H9 (cell line): ENCODE results near the gene CTU1. TPM values are rescaled to one million over a fixed set of nuclear protein-coding genes. Genes with fewer than 3 reads are reported as not detected.
A peak's percentile ranks its signal among the peaks of the same experiment; 100 is the strongest.

Source experiments
- DNase-seq: peaks from one replicate; pipeline ENCODE4 v3.0.0-alpha.2; 2017
- H2AFZ ChIP-seq: one replicate; pipeline ENCODE4 v1.6.1; 2013; ENCODE audit warnings: mild to moderate bottlenecking, low read length, control low read depth, moderate library complexity
- H2AK5ac ChIP-seq: 2 replicates; pipeline ENCODE4 v1.6.1; 2013; ENCODE audit warnings: low read length, control low read depth, mixed read lengths; ENCODE audit not compliant: insufficient read length
- H2BK120ac ChIP-seq: one replicate; pipeline ENCODE4 v1.6.1; 2013; ENCODE audit warnings: low read depth, mild to moderate bottlenecking, low read length, control low read depth, inconsistent platforms; ENCODE audit not compliant: poor library complexity, severe bottlenecking
- H2BK12ac ChIP-seq: 2 replicates; pipeline ENCODE4 v1.6.1; 2013; ENCODE audit warnings: low read length, control low read depth, mixed read lengths, low read depth; ENCODE audit not compliant: insufficient read length
- H2BK15ac ChIP-seq: 2 replicates; pipeline ENCODE4 v1.6.1; 2013; ENCODE audit warnings: low read depth, low read length, control low read depth
- H2BK20ac ChIP-seq: one replicate; pipeline ENCODE4 v1.6.1; 2013; ENCODE audit warnings: low read depth, mild to moderate bottlenecking, low read length, control low read depth, inconsistent platforms; ENCODE audit not compliant: poor library complexity, severe bottlenecking
- H2BK5ac ChIP-seq: 2 replicates; pipeline ENCODE4 v1.6.1; 2013; ENCODE audit warnings: low read length, control low read depth, mixed read lengths; ENCODE audit not compliant: insufficient read length
- H3K14ac ChIP-seq: 2 replicates; pipeline ENCODE4 v1.6.1; 2013; ENCODE audit warnings: low read length, control low read depth; ENCODE audit not compliant: insufficient read depth
- H3K18ac ChIP-seq: 2 replicates; pipeline ENCODE4 v1.6.1; 2013; ENCODE audit warnings: low read depth, mild to moderate bottlenecking, mixed read lengths, low read length, control low read depth; ENCODE audit not compliant: insufficient read length
- H3K23ac ChIP-seq: 2 replicates; pipeline ENCODE4 v1.6.1; 2013; ENCODE audit warnings: low read length, control low read depth, mixed read lengths, low read depth; ENCODE audit not compliant: insufficient read length
- H3K23me2 ChIP-seq: 2 replicates; pipeline ENCODE4 v1.6.1; 2013; ENCODE audit warnings: low read depth, mild to moderate bottlenecking, mixed read lengths, low read length, control low read depth; ENCODE audit not compliant: insufficient read length, poor library complexity, severe bottlenecking
- H3K27ac ChIP-seq: 2 replicates; pipeline ENCODE4 v1.5.1; 2013; ENCODE audit warnings: low read length, control low read depth, mixed read lengths, low read depth; ENCODE audit not compliant: insufficient read length
- H3K27me3 ChIP-seq: 2 replicates; pipeline ENCODE4 v1.6.1; 2013; ENCODE audit warnings: low read length, control low read depth, inconsistent platforms; ENCODE audit not compliant: insufficient read depth
- H3K4ac ChIP-seq: 2 replicates; pipeline ENCODE4 v1.6.1; 2013; ENCODE audit warnings: low read depth, mild to moderate bottlenecking, control low read depth, inconsistent platforms, low read length, moderate library complexity
- H3K4me1 ChIP-seq: 2 replicates; pipeline ENCODE4 v1.6.1; 2013; ENCODE audit warnings: low read length, control low read depth, inconsistent platforms; ENCODE audit not compliant: insufficient read depth
- H3K4me2 ChIP-seq: 2 replicates; pipeline ENCODE4 v1.6.1; 2013; ENCODE audit warnings: low read length, control low read depth, mixed read lengths; ENCODE audit not compliant: insufficient read length, insufficient read depth
- H3K56ac ChIP-seq: 2 replicates; pipeline ENCODE4 v1.6.1; 2013; ENCODE audit warnings: low read depth, mild to moderate bottlenecking, mixed read lengths, low read length, control low read depth; ENCODE audit not compliant: insufficient read length
- H3K79me1 ChIP-seq: 2 replicates; pipeline ENCODE4 v1.6.1; 2013; ENCODE audit warnings: low read depth, mild to moderate bottlenecking, moderate library complexity, low read length, control low read depth, inconsistent platforms; ENCODE audit not compliant: insufficient read depth, poor library complexity, severe bottlenecking
- H3K79me2 ChIP-seq: 2 replicates; pipeline ENCODE4 v1.6.1; 2013; ENCODE audit warnings: low read length, control low read depth, inconsistent platforms; ENCODE audit not compliant: insufficient read depth
- H3K9ac ChIP-seq: 2 replicates; pipeline ENCODE4 v1.6.1; 2013; ENCODE audit warnings: low read length, control low read depth, mixed read lengths; ENCODE audit not compliant: insufficient read length; ENCODE audit errors: extremely low read depth
- H3K9me3 ChIP-seq: one replicate; pipeline ENCODE4 v1.6.1; 2013; ENCODE audit warnings: low read depth, low read length, inconsistent platforms; ENCODE audit not compliant: control insufficient read depth
- H3T11ph ChIP-seq: one replicate; pipeline ENCODE4 v1.6.1; 2013; ENCODE audit warnings: mild to moderate bottlenecking, low read length, control low read depth, inconsistent platforms
- H4K20me1 ChIP-seq: one replicate; pipeline ENCODE4 v1.6.1; 2013; ENCODE audit not compliant: control insufficient read depth, insufficient read length, insufficient read depth
- H4K5ac ChIP-seq: 2 replicates; pipeline ENCODE4 v1.6.1; 2013; ENCODE audit warnings: low read depth, mild to moderate bottlenecking, mixed read lengths, low read length, control low read depth; ENCODE audit not compliant: insufficient read length
- H4K8ac ChIP-seq: replicated peaks from 2 replicates; pipeline ENCODE4 v1.6.1; 2013; ENCODE audit warnings: low read length, control low read depth, mixed read lengths, low read depth; ENCODE audit not compliant: insufficient read length
- H4K91ac ChIP-seq: 2 replicates; pipeline ENCODE4 v1.6.1; 2013; ENCODE audit warnings: low read depth, mild to moderate bottlenecking, moderate library complexity, mixed read lengths, low read length, control low read depth; ENCODE audit not compliant: insufficient read length
- H3K27ac Mint-ChIP-seq, 3 experiments: 2 replicates in 2 of 3; 3 replicates in 1 of 3; pipeline ENCODE4 v1.8.0; 2020 to 2021; ENCODE audit warnings: mixed read lengths in 3 of 3, mild to moderate bottlenecking in 1 of 3, moderate library complexity in 1 of 3
- H3K27me3 Mint-ChIP-seq: 2 replicates; pipeline ENCODE4 v1.8.0; 2021; ENCODE audit warnings: low read depth, mild to moderate bottlenecking, moderate library complexity, mixed read lengths
- H3K36me3 Mint-ChIP-seq, 3 experiments: 2 replicates in 2 of 3; 3 replicates in 1 of 3; pipeline ENCODE4 v1.8.0; 2020 to 2021; ENCODE audit warnings: low read depth in 3 of 3, mixed read lengths in 3 of 3; ENCODE audit not compliant: insufficient read depth in 1 of 3
- H3K4me1 Mint-ChIP-seq, 2 experiments: 2 replicates each; pipeline ENCODE4 v1.8.0; 2020; ENCODE audit warnings: mixed read lengths in 2 of 2
- H3K4me3 Mint-ChIP-seq, 2 experiments: 2 replicates in 1 of 2; 3 replicates in 1 of 2; pipeline ENCODE4 v1.8.0; 2020 to 2021; ENCODE audit warnings: mild to moderate bottlenecking in 2 of 2, mixed read lengths in 2 of 2, moderate library complexity in 1 of 2
- H3K9me3 Mint-ChIP-seq, 2 experiments: 2 replicates in 1 of 2; 3 replicates in 1 of 2; pipeline ENCODE4 v1.8.0; 2020; ENCODE audit warnings: mild to moderate bottlenecking in 2 of 2, mixed read lengths in 2 of 2, moderate library complexity in 1 of 2
- CTCF ChIP-seq: fragments of 200-600 bp; sonication (generic); conservative IDR thresholded peaks from 3 replicates; pipeline ENCODE4 v1.8.0; 2021; ENCODE audit warnings: antibody characterized with exemption, mild to moderate bottlenecking
- WGBS: extraction: QIAGEN DNeasy Blood & Tissue Kit; methylation state at CpG from one replicate; pipeline ENCODE4 v1.1.7; 2013; ENCODE audit warnings: missing lambda C conversion rate, low lambda C conversion rate, mixed read lengths; ENCODE audit not compliant: insufficient read length; ENCODE audit errors: extremely low coverage; 5-methylcytosine and 5-hydroxymethylcytosine counted together
- total RNA-seq: library from RNA; stranded (reverse); gene quantifications from 2 replicates; pipeline ENCODE4 v1.2.1, GENCODE V29; 2021

Gene CTU1
- total RNA-seq, 1 experiment from 2014 or later, result 8.8 TPM

GRCh38 chr19:51107406-51108065 lies 673 bp downstream of the CTU1 start:
- no peaks in the 10 kb centered on the region; a peak in 1 of 5 replicates for H3K9me3 Mint-ChIP-seq
- no peaks in the 10 kb centered on the region for H3K9me3 ChIP-seq
- H2BK120ac ChIP-seq, result no peak overlapping the region
- no peak overlapping the region for H3K56ac ChIP-seq
- H2AFZ ChIP-seq, result no peak overlapping the region
- no peak overlapping the region for H2BK12ac ChIP-seq
- H4K5ac ChIP-seq, result no peak overlapping the region
- no peaks in the 10 kb centered on the region for H4K20me1 ChIP-seq
- no peak overlapping the region for H4K8ac ChIP-seq
- no peak overlapping the region for H3K23ac ChIP-seq
- H3T11ph ChIP-seq, result no peak overlapping the region
- peak overlapping the region in 1 of 3 experiments; percentile 96; a peak in 2 of 7 replicates for H3K27ac Mint-ChIP-seq
- WGBS, result no CpG with 5 or more reads among the region's 18 CpGs
- H3K27ac ChIP-seq, result no peak overlapping the region
- no peak overlapping the region for H2BK20ac ChIP-seq
- H3K9ac ChIP-seq, result no peak overlapping the region
- no peaks in the 10 kb centered on the region for H3K27me3 ChIP-seq
- H3K4ac ChIP-seq, result no peak overlapping the region
- no peak overlapping the region for H2BK15ac ChIP-seq
- peaks cover 8 to 9% of the 10 kb centered on the region in 2 experiments for H3K4me1 Mint-ChIP-seq
- H4K91ac ChIP-seq, result no peak overlapping the region
- peak overlapping the region; percentile 94 for H3K4me2 ChIP-seq
- no peak overlapping the region for H3K18ac ChIP-seq
- H3K79me1 ChIP-seq, result no peaks in the 10 kb centered on the region
- TF ChIP-seq CTCF, result no peak
- peaks cover 0 to 12% (median 6%) of the 10 kb centered on the region in 3 experiments; a peak in 4 of 7 replicates for H3K36me3 Mint-ChIP-seq
- H3K27me3 Mint-ChIP-seq, result peaks cover 12% of the 10 kb centered on the region
- DNase-seq, result peak; percentile 45
- H2AK5ac ChIP-seq, result no peak overlapping the region
- no peaks in the 10 kb centered on the region for H3K79me2 ChIP-seq
- no peak overlapping the region for H2BK5ac ChIP-seq
- peaks cover 6% of the 10 kb centered on the region for H3K23me2 ChIP-seq
- H3K14ac ChIP-seq, result no peak overlapping the region
- peak overlapping the region; percentile 97 to 98 for H3K4me3 Mint-ChIP-seq
- H3K4me1 ChIP-seq, result peaks cover 3% of the 10 kb centered on the region; the same call in 1 of the 2 replicates
